Activated CD4-positive, alpha-beta memory T cell treated with anti-CD3 and anti-CD28 coated beads, Interleukin-2, amount 10 ng/mL, durations not matched to agents 7 days and 5 days (primary cell): Measurements from ENCODE around the gene NRM. TPM values are rescaled to one million over a fixed set of nuclear protein-coding genes. Genes with fewer than 3 reads are reported as not detected.
A peak's percentile ranks its signal among the peaks of the same experiment; 100 is the strongest.
"Not testable (repeated sequence)": the region's sequence is repeated elsewhere in the genome, so short reads cannot be mapped to it uniquely, and the experiment has no call there.

ENCODE experiments used
- CTCF ChIA-PET: fragments of 350-600 bp; sonication (Branson Sonifier 250); formaldehyde crosslinking; loops from one replicate; lab custom pipeline; 2021; ENCODE audit warnings: antibody characterized with exemption, inconsistent platforms; lab: Charles Lee
- POLR2A ChIA-PET: fragments of 350-600 bp; sonication (Branson Sonifier 250); formaldehyde crosslinking; loops from one replicate; lab custom pipeline; 2021; ENCODE audit warnings: antibody characterized with exemption; lab: Charles Lee
- DNase-seq: peaks from one replicate; pipeline ENCODE4 v3.0.0-alpha.2; 2020
- H3K27ac Mint-ChIP-seq: one replicate; pipeline ENCODE4 v1.8.0; 2021; ENCODE audit warnings: mild to moderate bottlenecking, mixed read lengths
- H3K27me3 Mint-ChIP-seq: one replicate; pipeline ENCODE4 v1.8.0; 2021; ENCODE audit warnings: mixed read lengths
- H3K36me3 Mint-ChIP-seq: one replicate; pipeline ENCODE4 v1.8.0; 2021; ENCODE audit warnings: low read depth, mixed read lengths
- H3K4me1 Mint-ChIP-seq: one replicate; pipeline ENCODE4 v1.8.0; 2021; ENCODE audit warnings: mixed read lengths
- H3K4me3 Mint-ChIP-seq: one replicate; pipeline ENCODE4 v1.8.0; 2021; ENCODE audit warnings: mild to moderate bottlenecking, mixed read lengths
- H3K9me3 Mint-ChIP-seq: one replicate; pipeline ENCODE4 v1.8.0; 2021; ENCODE audit warnings: mixed read lengths
- total RNA-seq, 2 experiments: library from RNA; stranded (reverse); gene quantifications; one replicate each; pipeline ENCODE4 v1.2.3, GENCODE V29; 2021

The NRM gene
- total RNA-seq, 2 experiments from 2014 or later: 40.5 to 41.1 TPM

GRCh38 chr6:30724906-30725667 lies 34.3 kb upstream of the NRM start:
- peaks cover 76% of the 10 kb centered on the region for H3K36me3 Mint-ChIP-seq
- CTCF ChIA-PET: interaction anchor here (25.8 kb wide), 1 partner anchor 47 kb away, joined by 626 read pairs; the partner anchor contains the start of gene DHX16
- no peak for DNase-seq
- peak overlapping the region; percentile 48 for H3K27ac Mint-ChIP-seq
- POLR2A ChIA-PET: interaction anchor here (0.7 to 16.4 kb wide), 9 partner anchors 8 to 110 kb away, joined by 3 to 561 read pairs (median 8); partner anchors contain the start of genes DHX16 and MDC1
- peak overlapping the region; percentile 33 for H3K4me3 Mint-ChIP-seq
- H3K9me3 Mint-ChIP-seq: no peaks in the 10 kb centered on the region
- H3K4me1 Mint-ChIP-seq: peaks cover 41% of the 10 kb centered on the region
- H3K27me3 Mint-ChIP-seq: no peaks in the 10 kb centered on the region

- H3K4me1 Mint-ChIP-seq: peaks cover 46% of the 10 kb centered on the region
- H3K36me3 Mint-ChIP-seq: peaks cover 73% of the 10 kb centered on the region
- peak overlapping the region; percentile 71 for H3K27ac Mint-ChIP-seq
- H3K27me3 Mint-ChIP-seq, H3K9me3 Mint-ChIP-seq, DNase-seq: not testable (repeated sequence)
- ChIA-PET CTCF (interaction anchor here (1.0 to 25.8 kb wide), 5 partner anchors 36 to 241 kb away, joined by 3 to 626 read pairs (median 20); partner anchors contain the start of gene DHX16), POLR2A (interaction anchor here (0.7 to 16.4 kb wide), 9 partner anchors 11 to 109 kb away, joined by 3 to 561 read pairs (median 16); partner anchors contain the start of genes DHX16 and NRM)
- H3K4me3 Mint-ChIP-seq: peak overlapping the region; percentile 84
Observed at GRCh38 chr6:30723843-30724741, 33.3 kb upstream of the NRM start.

DNA sequence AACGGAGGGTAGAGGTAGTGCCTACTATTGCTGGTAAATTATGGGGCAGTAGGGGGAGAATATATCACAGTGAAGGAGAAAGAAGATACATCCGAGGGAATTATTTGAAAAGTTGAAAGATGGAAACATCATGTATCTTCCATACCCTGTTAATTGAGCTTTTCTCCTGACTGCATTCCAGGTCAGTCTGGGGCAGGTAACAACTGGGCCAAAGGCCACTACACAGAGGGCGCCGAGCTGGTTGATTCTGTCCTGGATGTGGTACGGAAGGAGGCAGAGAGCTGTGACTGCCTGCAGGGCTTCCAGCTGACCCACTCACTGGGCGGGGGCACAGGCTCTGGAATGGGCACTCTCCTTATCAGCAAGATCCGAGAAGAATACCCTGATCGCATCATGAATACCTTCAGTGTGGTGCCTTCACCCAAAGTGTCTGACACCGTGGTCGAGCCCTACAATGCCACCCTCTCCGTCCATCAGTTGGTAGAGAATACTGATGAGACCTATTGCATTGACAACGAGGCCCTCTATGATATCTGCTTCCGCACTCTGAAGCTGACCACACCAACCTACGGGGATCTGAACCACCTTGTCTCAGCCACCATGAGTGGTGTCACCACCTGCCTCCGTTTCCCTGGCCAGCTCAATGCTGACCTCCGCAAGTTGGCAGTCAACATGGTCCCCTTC lies 32.5 kb upstream of the NRM start:
- H3K4me3 Mint-ChIP-seq: peak overlapping the region; percentile 84
- not testable (repeated sequence) for H3K9me3 Mint-ChIP-seq, H3K27me3 Mint-ChIP-seq, DNase-seq
- peaks cover 73% of the 10 kb centered on the region for H3K36me3 Mint-ChIP-seq
- H3K4me1 Mint-ChIP-seq: peaks cover 53% of the 10 kb centered on the region
- ChIA-PET POLR2A (interaction anchor here (0.6 to 16.4 kb wide), 13 partner anchors 8 to 190 kb away, joined by 3 to 561 read pairs (median 29); partner anchors contain the start of genes DHX16, MRPS18B, NRM and PPP1R10), CTCF (interaction anchor here (0.6 to 25.8 kb wide), 18 partner anchors 8 to 240 kb away, joined by 3 to 626 read pairs (median 8); partner anchors contain the start of genes ATAT1, C6orf136, DHX16 and FLOT1)
- peak overlapping the region; percentile 99 for H3K27ac Mint-ChIP-seq

GRCh38 chr6:30722280-30723112 lies 31.7 kb upstream of the NRM start:
- H3K27me3 Mint-ChIP-seq: no peaks in the 10 kb centered on the region
- POLR2A ChIA-PET: interaction anchor here (0.6 to 16.4 kb wide), 19 partner anchors 8 to 229 kb away, joined by 3 to 561 read pairs (median 6); partner anchors contain the start of genes DHX16, IER3, MRPS18B and NRM
- no peaks in the 10 kb centered on the region for H3K9me3 Mint-ChIP-seq
- peak; percentile 86 for DNase-seq
- H3K36me3 Mint-ChIP-seq: peaks cover 69% of the 10 kb centered on the region
- peak overlapping the region; percentile 99 for H3K27ac Mint-ChIP-seq
- CTCF ChIA-PET: interaction anchor here (0.6 to 25.8 kb wide), 23 partner anchors 9 to 243 kb away, joined by 3 to 626 read pairs (median 5); partner anchors contain the start of genes ATAT1, C6orf136, DHX16 and FLOT1
- peaks cover 55% of the 10 kb centered on the region for H3K4me1 Mint-ChIP-seq
- H3K4me3 Mint-ChIP-seq: peak overlapping the region; percentile 84

DNA sequence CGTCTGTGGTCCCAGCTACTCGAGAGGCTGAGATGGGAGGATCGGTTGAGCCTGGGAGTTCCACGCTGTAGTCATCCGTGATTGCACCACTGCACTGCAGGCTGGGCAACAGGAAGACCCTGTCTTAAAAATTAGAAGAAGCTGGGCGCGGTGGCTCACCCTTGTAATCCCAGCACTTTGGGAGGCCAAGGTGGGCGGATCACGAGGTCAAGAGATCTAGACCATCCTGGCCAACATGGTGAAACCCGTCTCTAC lies 31.2 kb upstream of the NRM start:
- peaks cover 67% of the 10 kb centered on the region for H3K36me3 Mint-ChIP-seq
- peak overlapping the region; percentile 84 for H3K4me3 Mint-ChIP-seq
- H3K27me3 Mint-ChIP-seq, DNase-seq, H3K9me3 Mint-ChIP-seq: not testable (repeated sequence)
- H3K4me1 Mint-ChIP-seq: peaks cover 57% of the 10 kb centered on the region
- peak overlapping the region; percentile 99 for H3K27ac Mint-ChIP-seq
- ChIA-PET POLR2A (interaction anchor here (1.0 to 16.4 kb wide), 16 partner anchors 9 to 228 kb away, joined by 3 to 561 read pairs (median 16); partner anchors contain the start of genes DHX16, IER3, MRPS18B and NRM), CTCF (interaction anchor here (0.9 to 25.8 kb wide), 19 partner anchors 9 to 242 kb away, joined by 3 to 626 read pairs (median 8); partner anchors contain the start of genes C6orf136, DHX16, FLOT1 and MRPS18B)

DNA sequence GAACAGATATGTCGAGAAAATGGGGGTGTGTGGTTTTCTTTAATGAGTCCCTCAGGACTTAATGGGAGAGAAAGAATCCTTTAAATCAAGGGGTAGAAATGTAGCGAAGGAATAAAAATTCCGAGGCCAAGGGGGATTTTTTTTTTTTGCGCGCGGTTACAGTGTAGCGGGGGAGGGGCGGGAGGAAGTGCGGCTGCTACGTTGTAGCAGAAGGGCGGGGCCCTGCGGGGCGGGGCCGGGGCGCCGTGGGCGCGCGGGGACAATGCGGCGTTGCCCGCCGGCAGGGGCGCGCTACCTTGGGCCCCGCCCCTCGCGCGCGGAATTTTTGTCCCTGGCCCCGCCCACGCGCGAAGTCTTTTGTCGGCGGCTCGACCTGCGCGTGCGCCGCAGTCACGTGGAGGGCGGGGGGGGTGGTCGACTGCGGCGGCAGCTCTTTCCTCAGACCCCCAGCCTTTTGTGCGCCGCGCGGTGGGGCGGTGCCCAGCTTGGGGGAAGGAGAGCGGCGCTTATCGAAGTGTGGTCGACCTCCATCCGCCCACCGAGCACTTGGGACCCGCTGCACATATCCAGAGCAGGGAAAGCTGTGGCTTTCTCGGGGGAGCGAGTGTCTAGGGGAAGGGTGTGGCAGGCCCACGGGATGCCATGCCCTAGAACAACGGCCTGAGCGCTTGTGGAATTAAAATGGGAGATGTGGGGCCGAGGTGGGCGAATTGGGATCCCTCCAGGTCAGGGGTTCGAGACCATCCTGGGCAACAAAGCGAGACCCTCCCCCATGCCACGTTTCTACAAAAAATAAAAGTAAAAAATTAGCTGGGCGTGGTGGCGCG lies 30.6 kb upstream of the NRM start:
- Mint-ChIP-seq H3K27me3 (no peaks in the 10 kb centered on the region), H3K36me3 (peaks cover 69% of the 10 kb centered on the region), H3K4me1 (peaks cover 60% of the 10 kb centered on the region), H3K9me3 (peaks cover 2% of the 10 kb centered on the region), H3K27ac (peak overlapping the region; percentile 99), H3K4me3 (peak overlapping the region; percentile 84)
- CTCF ChIA-PET: interaction anchor here (0.9 to 25.8 kb wide), 19 partner anchors 9 to 242 kb away, joined by 3 to 626 read pairs (median 8); partner anchors contain the start of genes C6orf136, DHX16, FLOT1 and MRPS18B
- POLR2A ChIA-PET: interaction anchor here (0.5 to 16.4 kb wide), 28 partner anchors 9 to 821 kb away, joined by 3 to 561 read pairs (median 4); partner anchors contain the start of genes ABCF1, DDX39B, DHX16 and FLOT1
- peak; percentile 94 for DNase-seq

DNA sequence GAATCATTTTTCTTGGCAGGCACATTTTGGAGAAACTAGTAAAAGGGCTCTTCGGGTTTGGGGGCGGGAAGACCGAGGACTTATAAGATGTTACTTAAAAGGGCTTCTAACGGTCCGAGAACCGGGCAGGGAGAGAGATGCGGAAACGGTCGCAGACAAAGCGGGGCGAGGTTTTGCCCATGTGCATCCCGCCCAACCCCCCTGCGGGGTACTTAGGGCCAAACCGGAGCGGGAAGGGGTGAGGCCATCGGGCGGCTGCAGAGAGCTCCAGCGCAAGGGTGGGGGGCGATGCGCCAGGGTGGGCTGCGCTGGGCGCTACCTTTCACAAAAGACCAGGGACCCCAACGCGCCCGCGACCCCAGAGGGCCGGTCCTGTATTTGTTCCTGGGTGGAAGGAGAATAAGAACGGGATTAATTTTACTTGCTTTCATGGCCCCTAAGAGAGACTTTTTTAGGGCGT lies 30.0 kb upstream of the NRM start:
- peaks cover 64% of the 10 kb centered on the region for H3K4me1 Mint-ChIP-seq
- ChIA-PET POLR2A (interaction anchor here (0.5 to 16.4 kb wide), 24 partner anchors 9 to 821 kb away, joined by 3 to 561 read pairs (median 5); partner anchors contain the start of genes ABCF1, DDX39B, DHX16 and FLOT1), CTCF (interaction anchor here (1.1 to 25.8 kb wide), 8 partner anchors 8 to 238 kb away, joined by 4 to 626 read pairs (median 17); partner anchors contain the start of gene DHX16)
- peaks cover 70% of the 10 kb centered on the region for H3K36me3 Mint-ChIP-seq
- H3K4me3 Mint-ChIP-seq: peak overlapping the region; percentile 84
- peak; percentile 74 for DNase-seq
- H3K27ac Mint-ChIP-seq: peak overlapping the region; percentile 99
- peaks cover 2% of the 10 kb centered on the region for H3K9me3 Mint-ChIP-seq
- no peaks in the 10 kb centered on the region for H3K27me3 Mint-ChIP-seq

DNA sequence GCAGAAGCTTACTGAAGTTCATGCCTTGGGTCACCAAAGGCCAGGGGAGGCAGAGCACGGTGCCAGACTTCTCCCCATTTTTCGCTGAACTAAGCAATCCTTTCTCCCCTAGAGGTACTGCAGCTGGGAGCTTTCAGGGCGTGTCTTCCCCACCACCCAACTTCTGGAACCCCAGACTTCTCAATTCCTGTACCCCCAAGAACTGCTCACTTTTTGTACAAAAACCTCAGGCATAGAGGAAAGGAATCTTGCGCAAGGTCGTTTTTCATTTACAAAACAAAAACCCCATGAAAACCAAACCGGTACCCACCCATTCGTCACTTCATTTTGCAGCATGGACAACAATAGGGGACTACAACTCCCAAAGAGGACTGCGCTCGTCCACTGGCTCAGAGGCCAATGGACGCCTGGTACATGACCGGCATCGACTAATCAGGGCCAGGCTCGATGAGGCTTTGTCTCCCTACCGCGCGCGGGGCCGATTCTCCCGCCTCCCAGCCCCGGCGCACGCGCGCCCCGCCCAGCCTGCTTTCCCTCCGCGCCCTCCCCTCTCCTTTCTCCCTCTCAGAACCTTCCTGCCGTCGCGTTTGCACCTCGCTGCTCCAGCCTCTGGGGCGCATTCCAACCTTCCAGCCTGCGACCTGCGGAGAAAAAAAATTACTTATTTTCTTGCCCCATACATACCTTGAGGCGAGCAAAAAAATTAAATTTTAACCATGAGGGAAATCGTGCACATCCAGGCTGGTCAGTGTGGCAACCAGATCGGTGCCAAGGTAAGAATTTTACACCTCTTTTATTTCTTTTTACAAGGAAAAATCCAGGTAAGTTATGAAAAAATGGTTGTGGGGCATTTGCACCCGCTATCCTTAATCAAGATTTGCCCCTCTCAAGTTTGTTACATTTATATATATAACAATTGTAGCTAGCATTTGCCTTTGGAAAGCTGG lies 29.3 kb upstream of the NRM start, which contains the start of gene TUBB:
TUBB (plus strand) TSS at position 562 of the 947 bp plus-strand sequence; CDS start at position 717, 155 bp downstream.
- DNase-seq: peak; percentile 97
- ChIA-PET CTCF (interaction anchor here (1.1 to 25.8 kb wide), 5 partner anchors 11 to 104 kb away, joined by 4 to 626 read pairs (median 22); partner anchors contain the start of gene DHX16), POLR2A (interaction anchor here (0.8 to 16.4 kb wide), 24 partner anchors 8 to 822 kb away, joined by 3 to 561 read pairs (median 6); partner anchors contain the start of genes ABCF1, DDX39B, DHX16 and FLOT1)
- Mint-ChIP-seq H3K4me1 (peaks cover 64% of the 10 kb centered on the region), H3K4me3 (peak within 1 kb of the TSS; percentile 84), H3K27ac (peak within 1 kb of the TSS; percentile 99), H3K27me3 (no peaks in the 10 kb centered on the region), H3K9me3 (peaks cover 2% of the 10 kb centered on the region), H3K36me3 (peaks cover 70% of the 10 kb centered on the region)

DNA sequence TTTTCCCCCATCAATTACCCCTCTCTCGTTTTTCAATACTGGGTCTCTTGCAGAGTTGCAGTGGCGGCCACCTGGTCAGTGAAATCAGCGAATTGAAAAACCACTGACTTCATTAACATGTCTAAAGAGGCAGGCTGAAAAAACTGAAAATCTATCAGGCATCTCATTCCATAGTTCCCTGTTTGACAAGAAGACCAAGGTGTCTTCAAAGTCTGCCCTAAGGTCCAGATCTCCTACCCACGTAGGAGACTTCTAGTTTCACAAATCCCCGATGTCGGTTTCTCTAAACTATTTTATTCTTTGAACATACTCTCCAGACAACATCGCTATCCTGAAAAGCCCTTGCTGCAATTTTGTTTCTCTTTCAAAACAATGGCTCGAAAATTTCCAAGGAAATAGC lies 28.6 kb upstream of the NRM start:
- peak overlapping the region; percentile 84 for H3K4me3 Mint-ChIP-seq
- no peak for DNase-seq
- CTCF ChIA-PET: interaction anchor here (0.8 to 25.8 kb wide), 4 partner anchors 11 to 174 kb away, joined by 3 to 626 read pairs (median 14); partner anchors contain the start of gene DHX16
- H3K27ac Mint-ChIP-seq: peak overlapping the region; percentile 99
- no peaks in the 10 kb centered on the region for H3K27me3 Mint-ChIP-seq
- H3K9me3 Mint-ChIP-seq: peaks cover 2% of the 10 kb centered on the region
- peaks cover 63% of the 10 kb centered on the region for H3K4me1 Mint-ChIP-seq
- POLR2A ChIA-PET: interaction anchor here (1.7 to 16.4 kb wide), 12 partner anchors 9 to 393 kb away, joined by 5 to 561 read pairs (median 27); partner anchors contain the start of genes ABCF1, DHX16, MRPS18B and NRM
- H3K36me3 Mint-ChIP-seq: peaks cover 70% of the 10 kb centered on the region
